ENCODE measurements around the gene PRF1.

DNA sequence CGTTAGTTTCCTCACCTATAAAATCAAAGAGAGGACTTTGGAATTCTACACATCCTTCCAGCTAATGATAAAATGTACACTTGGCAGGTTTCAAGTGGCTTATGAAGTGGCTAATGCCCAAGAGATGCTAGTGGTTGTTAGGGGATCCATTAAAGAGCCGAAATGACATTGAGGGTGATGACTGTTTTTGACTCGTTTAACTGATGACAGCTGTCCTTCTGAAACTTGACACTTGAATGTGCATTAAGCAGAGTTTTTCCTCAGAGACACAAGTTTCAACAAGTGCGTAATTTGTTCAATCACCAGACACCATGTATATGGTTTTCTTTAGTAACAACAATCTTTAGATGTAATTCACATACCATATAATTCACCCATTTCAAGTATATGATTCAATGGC, 1.6 kb upstream of the PRF1 start:
- TF ChIP-seq, protein P1, sequence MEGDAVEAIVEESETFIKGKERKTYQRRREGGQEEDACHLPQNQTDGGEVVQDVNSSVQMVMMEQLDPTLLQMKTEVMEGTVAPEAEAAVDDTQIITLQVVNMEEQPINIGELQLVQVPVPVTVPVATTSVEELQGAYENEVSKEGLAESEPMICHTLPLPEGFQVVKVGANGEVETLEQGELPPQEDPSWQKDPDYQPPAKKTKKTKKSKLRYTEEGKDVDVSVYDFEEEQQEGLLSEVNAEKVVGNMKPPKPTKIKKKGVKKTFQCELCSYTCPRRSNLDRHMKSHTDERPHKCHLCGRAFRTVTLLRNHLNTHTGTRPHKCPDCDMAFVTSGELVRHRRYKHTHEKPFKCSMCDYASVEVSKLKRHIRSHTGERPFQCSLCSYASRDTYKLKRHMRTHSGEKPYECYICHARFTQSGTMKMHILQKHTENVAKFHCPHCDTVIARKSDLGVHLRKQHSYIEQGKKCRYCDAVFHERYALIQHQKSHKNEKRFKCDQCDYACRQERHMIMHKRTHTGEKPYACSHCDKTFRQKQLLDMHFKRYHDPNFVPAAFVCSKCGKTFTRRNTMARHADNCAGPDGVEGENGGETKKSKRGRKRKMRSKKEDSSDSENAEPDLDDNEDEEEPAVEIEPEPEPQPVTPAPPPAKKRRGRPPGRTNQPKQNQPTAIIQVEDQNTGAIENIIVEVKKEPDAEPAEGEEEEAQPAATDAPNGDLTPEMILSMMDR (IDR thresholded peaks at IDR 0.05 in 4 of 5, conservative IDR thresholded peaks at IDR 0.05 in 1 of 5) = no peak
- TF ChIP-seq POLR2A (IDR thresholded peaks at IDR 0.05) = no peak

Measured in gastrocnemius medialis (tissue), 4 donors.